Stimulated activated naive CD4-positive, alpha-beta T cell treated with Interleukin-2 at 50 U/mL for 16 hours (primary cell): Measurements from ENCODE around the gene ALG5.

ENCODE experiments used
- DNase-seq: peaks from one replicate; lab custom pipeline; 2025; lab: John Stamatoyannopoulos, UW

The ALG5 gene

DNA sequence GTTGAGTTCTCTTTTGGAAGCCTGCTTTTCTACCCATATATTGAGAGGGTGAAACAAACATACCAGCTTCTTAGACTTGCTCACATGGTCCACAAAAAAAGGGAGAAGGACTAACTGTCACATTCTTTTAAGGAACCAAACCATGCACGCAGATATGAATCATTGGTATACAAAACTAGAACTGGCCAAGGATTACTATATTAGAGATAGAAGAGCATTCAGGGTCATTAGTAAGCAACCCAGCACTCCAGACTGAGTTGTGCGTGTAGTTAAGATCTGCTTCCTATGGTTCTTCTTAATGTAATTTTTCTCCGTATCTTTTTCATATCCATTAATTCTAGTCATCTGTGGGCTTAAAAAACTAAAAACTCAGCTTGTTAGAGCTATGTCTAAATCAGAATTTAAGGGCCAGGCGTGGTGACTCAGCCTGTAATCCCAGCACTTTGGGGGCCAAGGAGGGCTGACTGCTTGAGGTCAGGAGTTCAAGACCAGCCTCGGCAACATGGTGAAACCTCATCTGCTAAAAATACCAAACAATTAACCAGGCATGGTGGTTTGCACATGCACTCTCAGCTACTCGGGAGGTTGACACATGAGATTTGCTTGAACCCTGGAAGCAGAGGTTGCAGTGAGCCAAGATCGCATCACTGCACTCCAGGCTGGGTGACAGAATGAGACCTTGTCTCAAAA is 19.6 kb downstream of the ALG5 start:
- no peak for DNase-seq

DNA sequence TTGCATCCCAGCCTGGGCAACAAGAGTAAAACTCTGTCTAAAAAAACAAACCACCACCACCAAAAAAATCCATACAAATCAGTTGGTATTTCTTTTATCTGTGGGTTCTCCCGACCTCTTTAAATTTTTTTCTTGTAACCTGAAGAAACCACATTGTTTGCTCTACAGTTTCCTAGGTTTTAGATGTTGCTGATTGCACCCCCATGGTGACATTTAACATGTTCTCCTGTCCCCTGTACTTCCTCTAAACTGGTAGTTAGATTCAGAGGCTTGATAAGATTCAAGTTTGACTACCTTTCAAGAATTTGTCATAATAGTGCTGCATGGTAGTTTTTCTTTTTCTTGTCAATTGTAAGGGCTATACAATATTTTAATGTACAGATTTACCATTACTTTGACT is 24.0 kb downstream of the ALG5 start:
- DNase-seq: no peak

DNA sequence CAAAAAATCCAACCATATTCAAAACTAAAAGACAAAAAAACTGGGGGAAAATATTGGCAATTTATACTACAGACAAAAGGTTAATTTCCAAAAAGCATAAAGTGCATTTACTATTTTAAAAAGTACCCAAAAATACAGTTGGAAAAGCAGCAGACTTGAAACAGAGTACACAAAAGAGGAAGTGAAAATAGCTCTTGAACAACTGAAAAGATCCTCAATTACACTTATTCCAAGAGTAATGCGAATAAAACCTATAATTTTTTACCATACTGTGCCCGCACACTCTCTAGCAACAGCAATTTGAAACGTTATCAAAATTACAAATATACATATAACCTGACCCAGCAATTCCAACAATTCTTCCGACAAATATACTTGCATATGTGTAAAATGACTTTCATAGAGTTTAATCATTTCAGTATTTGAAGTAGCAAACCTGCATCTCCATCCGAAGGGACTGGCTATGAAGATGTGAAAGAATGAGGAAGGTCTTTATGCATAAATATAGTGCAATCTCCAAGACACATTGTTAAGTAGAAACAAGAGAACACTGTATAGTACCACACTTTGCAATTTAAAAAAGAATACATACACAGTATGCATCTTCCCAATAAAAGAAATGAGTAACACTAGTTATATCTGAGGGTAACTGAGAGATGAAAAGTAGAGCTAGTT is 25.4 kb downstream of the ALG5 start:
- DNase-seq: no peak

DNA sequence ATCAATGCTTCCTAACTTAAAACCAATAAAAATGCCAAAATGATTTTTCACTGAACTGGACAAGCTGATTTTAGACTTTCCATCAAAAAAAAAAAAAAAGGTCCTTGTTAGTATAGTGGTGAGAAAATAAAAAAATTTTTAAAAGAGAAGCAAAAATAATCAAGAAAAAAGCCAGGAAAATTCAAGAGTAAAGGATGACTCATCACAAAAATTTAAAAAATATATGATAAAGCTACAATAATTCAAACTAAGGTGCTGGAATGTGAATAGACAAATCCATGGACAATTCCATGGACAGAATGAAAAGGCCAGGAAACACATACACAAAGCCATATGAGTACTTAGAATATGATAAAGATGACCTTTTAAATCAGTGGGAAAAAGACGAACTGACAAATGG is 26.1 kb downstream of the ALG5 start:
- DNase-seq: no peak

DNA sequence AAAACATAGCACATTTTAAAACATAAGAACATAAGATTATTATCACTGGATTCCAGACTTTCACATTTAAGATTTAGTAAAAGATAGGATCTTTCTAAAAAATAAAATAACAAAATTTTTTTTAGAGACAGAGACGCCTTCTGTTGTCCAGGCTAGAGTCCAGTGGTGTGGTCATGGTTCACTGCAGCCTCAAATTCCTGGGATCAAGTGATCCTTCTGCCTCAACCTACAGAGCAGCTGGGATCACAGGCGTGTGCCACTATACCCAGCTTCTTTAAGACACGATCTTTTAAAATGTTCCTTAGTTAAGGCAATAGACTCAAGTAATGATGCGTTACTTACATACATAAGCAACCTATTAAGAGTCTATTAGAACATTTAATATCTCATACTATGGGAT is 32.7 kb downstream of the ALG5 start:
- DNase-seq: no peak

DNA sequence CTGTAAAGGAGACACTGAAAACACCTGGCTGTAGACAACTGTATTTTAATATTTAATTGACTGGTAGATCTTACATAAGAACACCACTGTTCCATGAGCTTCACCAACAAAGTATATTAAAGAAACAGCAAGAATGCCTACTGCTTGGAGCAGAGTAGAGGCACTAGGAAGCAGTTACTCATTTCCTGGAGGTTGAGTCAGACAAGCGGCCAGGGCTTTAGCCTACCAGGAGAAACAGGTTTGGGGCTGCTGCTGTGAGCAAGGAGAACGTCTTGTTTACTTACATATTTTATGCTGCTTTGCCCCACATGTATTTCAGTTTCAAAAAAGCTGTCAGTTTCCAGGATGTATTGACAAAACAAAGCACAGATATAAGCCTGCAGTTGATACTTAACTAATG is 33.4 kb downstream of the ALG5 start:
- DNase-seq: no peak

DNA sequence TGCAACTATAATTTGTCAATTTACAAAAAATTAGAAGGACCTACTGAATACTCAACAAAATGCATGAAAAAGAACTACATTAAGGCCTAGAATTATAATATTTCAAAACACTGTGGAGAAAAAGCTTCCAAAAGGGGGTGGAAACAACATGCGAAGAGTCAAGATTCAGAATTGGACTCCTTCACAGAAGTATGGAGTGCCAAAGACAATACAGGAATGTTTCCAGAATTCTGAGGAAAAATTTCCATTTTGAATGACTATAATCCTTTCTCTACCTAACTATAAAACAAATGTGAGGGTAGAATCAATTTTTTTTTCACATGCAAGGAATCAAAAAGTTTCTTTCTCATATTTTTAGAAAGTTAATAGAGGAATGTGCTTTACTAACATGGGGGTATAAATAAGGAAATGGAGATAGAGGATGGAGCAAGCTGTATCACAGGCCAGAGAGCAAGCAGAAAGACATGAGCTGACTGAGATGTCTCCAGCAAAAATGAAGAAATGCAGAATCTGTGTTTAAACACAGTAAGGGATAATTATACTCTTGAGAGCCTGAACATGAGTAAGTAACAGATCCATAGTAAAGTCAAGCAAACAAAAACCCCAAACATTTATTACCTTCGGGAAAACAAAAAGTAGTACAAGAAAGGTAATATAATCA is 39.6 kb downstream of the ALG5 start:
- DNase-seq: no peak

DNA sequence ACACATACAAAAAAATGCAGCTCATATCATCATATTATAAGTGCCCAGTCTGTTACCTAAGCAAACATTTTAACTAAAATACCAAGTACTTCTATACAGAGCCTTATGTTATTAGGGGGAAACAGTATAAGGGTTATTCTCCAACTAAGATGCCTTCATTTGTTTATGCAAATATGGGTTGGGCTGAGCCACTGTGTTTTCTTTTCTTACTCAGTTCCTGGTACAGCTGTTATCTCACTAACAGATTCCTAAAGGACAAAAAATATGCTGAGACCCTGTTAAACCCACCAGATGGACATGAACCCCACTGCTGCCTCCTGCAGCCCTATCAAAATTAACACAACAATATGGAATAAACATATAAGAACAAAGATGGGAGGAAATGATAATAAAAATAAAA is 44.6 kb downstream of the ALG5 start:
- no peak for DNase-seq

DNA sequence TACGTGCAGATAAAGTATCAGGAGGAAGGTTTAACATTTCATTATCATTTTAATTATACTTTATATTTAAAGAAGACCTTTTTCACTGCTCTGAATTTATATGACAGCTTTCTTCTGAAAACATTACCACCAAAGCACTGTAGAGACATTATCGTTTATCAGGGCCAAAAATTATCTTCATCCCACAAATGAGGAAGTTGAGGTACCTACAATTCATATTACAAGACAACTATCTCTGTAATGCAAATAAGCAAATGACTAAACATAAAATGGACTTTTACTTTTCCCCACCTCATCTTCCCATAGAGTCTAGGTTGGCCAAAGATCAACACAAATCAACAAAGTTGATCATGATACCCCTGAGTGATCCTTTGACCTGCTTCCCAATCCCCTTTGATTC is 48.2 kb downstream of the ALG5 start:
- DNase-seq: no peak

DNA sequence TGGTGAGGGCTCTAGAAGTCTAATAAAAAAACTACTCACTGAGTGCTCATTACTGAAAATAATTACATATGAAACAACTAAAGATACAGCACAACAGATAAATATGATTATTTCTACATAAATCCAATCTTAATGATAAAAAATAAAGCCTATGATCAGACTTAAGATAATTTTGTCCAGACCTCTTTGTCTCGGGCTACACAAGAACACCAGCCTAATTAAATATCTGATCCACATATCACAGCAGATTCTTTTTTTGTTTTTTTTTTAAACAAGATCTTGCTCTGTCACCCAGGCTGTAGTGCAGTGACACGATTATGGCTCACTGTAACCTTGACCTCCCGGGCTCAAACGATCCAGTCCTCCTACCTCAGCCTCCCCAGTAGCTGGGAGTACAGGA is 48.8 kb downstream of the ALG5 start:
- no peak for DNase-seq

DNA sequence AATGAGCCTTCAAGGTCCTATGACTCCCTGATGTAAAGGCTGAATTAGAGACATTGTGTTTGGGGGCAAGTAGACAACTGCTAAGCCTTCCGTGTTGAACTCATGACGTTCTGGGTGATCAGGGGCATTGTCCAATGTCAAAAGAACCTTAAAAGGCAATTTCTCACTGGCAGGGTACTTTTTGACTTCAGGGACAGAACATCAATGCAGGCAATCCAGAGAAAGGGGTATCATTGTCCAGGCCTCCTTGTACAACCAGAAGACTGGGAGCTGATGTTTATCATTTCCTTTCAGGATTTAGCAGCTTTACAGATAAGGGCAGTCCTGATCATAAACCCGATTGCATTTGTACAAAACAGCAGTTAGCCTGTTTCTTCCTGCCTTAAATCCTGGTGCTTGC is 54.1 kb downstream of the ALG5 start:
- no peak for DNase-seq

DNA sequence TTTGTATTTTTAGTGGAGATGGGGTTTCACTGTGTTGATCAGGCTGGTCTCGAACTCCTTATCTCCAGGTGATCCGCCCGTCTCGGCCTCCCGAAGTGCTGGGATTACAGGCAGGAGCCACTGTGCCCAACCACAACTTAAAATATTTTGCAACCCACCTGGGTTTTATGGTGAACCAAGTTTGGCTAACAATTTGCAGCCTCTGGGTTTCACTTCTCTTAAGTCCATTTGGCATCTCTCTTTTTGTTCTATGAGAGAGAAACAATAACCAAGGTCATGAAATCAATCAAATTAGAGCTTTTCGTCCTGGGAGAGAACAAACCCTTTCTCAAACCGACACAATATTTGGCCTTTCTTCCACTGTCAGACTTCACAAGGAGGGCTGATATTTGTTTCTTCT is 73.5 kb downstream of the ALG5 start:
- DNase-seq: no peak

DNA sequence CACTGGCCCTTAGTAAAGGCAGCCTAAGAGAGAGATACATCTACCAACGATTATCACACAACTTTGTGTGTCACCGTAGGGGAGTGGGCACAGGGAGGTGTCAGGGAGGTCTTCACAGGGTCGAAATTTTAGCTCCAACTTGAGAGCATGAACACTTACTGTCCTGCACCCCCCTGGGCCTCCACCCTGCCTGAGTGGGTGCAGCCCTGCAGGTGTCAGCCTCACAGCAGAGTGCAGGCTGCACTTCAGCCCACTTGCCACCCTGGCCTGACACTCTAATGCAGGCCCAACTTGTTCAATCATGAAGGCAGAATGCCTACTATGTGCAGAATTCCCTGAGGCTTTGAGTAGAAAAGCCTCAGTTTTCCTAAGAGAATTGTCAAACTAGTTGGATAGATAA is 75.1 kb downstream of the ALG5 start:
- no peak for DNase-seq

DNA sequence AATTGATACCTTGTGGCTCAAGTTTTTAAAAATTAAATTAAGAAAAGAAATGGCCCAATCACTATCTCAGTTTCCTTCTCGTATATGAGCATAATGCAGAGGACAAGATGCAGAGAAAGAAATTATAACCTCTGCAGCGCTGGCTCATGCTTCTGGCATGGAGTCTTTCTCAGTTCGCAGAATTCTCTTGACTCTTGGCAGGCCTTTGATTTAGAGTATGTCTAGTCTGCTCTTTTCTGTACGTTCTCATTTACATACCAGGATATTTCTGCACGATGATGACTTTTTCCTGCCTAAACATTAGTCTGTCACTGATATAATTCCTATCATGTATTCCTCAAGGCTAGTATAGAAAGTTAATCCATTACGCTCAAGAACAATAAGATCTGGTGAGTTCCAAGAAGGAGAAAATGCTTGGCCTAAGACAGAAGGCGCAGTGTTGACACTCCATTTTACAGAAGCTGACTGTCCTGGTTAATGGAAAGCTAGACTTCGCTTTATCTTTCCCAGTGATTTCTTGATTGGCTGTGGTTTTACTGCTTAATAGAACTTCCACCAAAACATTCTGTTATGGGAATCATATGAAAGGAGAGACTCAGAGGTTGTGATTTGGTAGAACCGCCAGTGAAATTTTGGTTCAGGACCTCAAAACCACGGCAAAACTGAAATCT is 77.4 kb downstream of the ALG5 start:
- no peak for DNase-seq

DNA sequence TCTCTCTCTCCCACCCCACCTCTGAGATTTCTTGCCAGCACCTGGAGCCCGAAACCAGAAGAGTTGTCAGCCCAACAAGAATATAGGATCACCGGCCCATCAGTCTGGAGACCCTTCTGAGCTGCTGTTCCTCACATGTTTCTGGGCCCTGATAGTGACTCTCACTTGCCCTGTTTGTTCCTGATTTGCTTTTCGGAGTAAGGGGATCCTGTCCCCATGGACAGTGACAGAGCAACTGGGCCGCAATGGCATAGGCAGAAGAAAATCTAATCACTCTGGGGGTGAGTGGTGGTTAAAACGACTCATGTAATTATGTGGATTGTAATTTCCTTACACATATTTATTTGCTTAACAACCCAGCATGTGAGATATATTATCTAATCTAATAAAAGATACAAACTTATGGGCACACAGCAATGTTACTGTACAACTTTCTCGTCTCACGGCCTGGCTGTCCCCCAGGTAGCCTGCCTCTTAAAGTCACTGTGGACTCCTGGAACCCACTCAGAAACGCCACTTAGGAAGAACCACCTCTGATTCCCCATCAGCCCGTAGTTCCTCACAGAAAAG is 78.4 kb downstream of the ALG5 start:
- DNase-seq: no peak

DNA sequence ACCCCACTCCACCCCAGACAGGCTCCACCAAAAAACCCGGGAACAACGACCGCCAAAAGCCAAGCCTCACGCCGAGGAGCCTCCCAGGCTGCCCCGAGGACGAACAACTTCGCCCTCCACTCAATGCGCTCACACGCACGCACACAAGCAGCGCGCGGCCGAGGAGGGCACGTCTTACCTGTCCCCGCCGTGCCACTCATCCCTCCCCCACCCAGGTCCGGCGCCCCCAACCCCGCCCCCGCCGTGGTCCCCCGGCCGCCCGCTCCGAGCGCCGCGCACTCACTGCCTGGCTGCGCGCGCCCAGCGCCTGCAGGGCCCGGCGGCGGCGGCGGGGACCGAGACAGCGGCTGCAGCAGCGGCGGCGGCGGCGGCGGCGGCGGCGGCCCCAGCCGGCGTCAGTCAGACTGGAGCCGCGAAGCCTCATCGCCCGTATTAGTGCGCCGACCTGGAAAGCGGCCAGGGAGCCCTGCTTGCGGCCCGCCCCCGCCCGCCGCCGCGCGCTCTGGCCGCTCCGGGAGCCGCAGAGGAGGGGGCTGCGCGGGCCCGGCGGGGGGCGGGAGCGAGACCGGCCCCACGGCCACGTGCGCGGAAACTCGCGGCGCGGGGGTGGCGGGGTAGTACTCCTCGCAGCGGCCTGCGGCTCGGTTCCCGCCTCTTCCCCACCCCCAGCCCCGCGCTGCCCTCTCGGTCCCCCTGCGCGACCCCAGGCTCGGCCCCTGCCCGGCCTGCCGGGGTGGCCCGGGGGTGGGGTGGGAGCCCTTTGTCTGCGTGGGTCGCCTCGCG is 79.1 kb downstream of the ALG5 start, which contains the start of gene SMAD9:
SMAD9 (minus strand) TSS at position 406 of the 783 bp plus-strand sequence. CDS start 40,549 bp downstream, outside the sequence.
- no peak for DNase-seq

DNA sequence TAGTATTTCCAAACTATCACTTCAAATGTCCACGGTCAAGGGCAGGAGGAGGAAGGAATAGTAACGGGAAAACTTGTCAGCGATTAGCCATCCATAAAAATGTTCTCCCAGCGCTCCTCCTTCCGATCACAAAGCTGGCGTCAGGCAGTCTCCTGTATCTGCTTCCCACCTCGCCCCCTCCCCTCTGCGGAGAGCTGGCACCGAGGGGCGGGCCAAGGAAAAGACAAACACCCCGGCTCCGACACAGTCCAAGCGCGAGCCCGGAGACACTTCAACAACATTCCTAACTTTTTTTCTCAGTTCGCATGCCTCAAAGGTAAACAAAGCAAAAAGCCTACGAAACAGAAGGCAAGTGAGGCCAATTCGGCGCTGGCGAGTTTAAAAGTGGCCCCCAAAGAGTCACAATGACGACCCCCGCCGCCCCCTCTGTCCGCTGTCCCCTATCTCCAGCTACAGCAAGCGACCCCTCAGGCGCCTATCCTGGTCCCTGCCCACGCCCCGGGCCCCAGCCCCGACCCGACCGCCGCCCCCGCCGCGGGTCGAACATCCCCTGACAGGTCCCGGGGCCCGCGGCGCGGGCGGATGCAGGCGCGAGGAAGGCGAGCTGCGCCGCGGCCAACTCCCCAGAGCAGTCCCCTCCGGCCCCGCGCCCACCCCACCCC is 79.8 kb downstream of the ALG5 start:
- no peak for DNase-seq

DNA sequence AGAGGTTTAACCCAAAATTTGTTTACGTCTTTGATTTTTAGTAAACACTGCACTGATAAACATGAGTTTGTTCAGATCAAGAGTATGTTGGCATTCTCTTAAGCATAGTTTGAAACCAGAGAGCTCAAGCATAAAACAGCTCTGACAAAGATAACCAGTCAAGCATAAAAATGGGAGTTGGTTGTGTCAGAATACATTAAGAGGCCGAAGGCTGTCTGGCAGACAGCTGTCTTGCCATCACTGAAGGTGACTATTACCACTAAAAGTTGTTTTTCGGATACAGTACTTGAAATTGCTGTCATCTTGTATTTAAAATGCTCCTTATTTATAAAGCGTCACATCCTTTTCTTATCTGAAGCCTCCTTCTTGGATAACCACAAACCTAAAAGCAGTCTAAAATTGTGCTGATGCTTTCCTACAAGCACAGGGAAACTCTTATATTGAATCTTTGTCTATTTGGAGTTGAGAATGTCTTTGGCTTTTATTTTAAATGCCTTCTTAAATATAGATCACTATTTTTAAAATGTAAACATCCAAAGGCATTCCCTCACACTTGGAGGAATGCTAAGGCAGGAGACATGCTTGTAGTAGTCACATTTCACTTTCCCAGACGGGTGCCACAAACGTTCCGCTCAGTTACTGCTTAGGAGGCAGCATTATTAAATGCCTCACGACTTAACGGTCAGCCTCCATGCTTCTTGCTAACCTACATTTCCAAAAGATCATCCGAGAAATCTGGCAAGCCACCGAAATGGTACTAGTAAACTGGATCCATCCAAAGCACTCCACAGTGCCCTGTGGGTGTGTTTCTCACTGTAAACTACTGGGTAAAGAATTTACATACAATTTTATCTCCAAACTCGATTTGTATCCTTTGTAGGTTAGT is 80.7 kb downstream of the ALG5 start:
- DNase-seq: no peak

DNA sequence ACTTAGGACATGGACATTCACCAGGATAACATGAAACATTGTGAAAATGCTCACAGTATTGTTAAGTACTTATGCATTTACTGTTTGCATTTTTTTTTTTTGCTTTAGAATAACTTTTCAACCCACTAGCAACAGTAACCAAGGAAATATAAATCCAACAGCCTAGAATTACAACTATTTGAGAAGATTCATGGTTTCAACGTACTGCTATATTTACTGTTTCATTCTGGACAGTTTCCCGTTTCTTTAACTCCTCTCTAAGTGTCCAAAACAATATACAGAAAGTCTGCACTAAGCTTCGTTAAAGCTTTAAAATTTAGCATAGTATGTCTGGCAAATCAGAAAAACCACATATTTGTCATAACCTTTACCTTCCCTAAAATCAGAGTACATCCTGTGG is 81.8 kb downstream of the ALG5 start:
- no peak for DNase-seq
